GM19240 (cell line): Measurements from ENCODE around the gene KRTAP5-1.
"Not testable (repeated sequence)": the region's sequence is repeated elsewhere in the genome, so short reads cannot be mapped to it uniquely, and the experiment has no call there.

ENCODE experiments used
- DNase-seq: peaks from one replicate; pipeline ENCODE4 v3.0.0; 2011; ENCODE audit warnings: low spot score; ENCODE audit not compliant: insufficient read length

KRTAP5-1 gene

DNA sequence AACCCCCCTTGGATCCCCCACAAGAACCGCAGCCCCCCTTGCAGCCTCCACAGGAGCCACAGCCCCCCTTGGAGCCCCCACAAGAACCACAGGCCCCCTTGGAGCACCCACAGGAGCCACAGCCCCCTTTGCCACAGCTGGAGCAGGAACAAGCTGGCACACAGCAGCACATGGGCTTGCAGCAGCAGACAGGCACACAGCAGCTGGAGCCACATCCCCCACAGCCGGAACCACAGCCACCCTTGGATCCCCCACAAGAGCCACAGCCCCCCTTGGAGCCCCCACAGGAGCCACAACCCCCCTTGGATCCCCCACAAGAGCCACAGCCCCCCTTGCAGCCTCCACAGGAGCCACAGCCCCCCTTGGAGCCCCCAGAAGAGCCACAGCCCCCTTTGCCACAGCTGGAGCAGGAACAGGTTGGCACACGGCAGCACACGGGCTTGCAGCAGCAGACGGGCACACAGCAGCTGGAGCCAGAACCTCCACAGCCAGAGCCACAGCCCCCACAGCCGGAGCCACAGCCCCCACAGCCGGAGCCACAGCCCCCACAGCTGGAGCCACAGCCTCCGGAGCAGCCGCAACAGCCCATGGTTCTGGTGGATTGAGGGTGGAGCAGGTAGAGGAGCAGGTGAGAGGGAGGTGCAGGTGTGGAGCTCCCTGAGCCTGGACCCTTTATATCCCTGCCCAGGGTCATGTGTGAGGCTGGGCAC is at the start of gene KRTAP5-1:
TSS of gene KRTAP5-1 (minus strand) at position 623 of the 710 bp plus-strand sequence. CDS start at position 589, 34 bp downstream.
- not testable (repeated sequence) for DNase-seq

DNA sequence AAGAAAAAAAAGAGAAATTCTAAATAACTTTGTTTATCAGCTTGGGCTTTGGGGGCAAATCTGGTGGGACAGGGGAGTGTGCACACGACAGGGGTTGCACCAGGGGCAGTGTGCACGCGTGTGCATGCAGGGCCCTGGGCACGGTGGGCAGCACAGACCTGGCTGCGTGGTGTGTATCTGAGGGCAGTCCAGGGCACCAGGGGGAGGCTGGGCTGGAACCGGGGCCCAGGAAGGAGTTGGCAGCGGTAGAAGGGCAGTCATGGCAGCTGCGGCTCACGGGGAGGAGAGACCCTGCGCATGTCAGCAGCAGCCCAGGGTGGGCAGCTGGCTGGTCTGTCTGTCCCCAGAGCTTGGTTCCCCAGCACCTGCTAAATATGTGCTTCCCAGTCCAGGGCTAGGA is 48.8 kb upstream of the KRTAP5-1 start:
- no peak for DNase-seq

GRCh38 chr11:1632053-1632714 is 47.1 kb upstream of the KRTAP5-1 start:
- DNase-seq: no peak

DNA sequence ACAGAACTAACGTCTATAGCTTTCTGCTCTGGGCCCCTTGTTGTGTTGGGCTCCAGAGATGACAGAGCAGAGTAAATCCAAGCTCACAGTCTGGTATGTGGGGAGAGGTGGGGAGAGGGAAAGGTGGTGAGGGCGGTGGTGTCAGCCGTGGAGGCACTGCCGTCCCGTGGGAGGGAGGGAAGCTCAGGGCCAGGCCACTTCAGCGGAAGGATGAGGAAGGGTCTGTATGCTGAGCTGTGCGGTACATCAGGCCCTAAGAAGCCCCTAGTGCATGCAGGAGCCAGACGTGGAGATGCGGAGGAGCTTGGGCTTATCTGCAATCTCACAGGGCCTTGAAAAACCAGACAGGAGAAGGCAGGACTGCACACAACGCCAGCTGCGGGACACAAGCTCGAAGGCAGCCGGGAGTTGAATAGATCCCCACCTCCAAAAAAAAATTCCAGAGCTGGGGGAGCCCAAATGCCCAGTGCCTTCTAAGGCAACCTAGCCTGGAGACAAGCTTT is 46.0 kb upstream of the KRTAP5-1 start:
- DNase-seq: no peak

DNA sequence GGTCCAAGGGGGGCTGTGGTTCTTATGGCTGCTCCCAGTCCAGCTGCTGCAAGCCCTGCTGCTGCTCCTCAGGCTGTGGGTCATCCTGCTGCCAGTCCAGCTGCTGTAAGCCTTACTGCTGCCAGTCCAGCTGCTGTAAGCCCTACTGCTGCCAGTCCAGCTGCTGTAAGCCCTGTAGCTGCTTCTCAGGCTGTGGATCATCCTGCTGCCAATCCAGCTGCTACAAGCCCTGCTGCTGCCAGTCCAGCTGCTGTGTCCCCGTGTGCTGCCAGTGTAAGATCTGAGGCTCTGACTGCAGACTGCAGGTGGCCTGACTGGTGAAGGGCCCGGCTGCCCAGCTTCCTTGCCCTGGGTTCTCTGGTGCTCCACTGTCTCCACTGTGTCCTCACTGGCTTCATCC is 45.2 kb upstream of the KRTAP5-1 start:
- DNase-seq: no peak

- no peak for DNase-seq
Measured at GRCh38 chr11:1629326-1630185, 44.5 kb upstream of the KRTAP5-1 start, which contains the start of gene KRTAP5-5. KRTAP5-5 (plus strand) TSS chr11:1629775; CDS start chr11:1629841, 66 bp downstream.

DNA sequence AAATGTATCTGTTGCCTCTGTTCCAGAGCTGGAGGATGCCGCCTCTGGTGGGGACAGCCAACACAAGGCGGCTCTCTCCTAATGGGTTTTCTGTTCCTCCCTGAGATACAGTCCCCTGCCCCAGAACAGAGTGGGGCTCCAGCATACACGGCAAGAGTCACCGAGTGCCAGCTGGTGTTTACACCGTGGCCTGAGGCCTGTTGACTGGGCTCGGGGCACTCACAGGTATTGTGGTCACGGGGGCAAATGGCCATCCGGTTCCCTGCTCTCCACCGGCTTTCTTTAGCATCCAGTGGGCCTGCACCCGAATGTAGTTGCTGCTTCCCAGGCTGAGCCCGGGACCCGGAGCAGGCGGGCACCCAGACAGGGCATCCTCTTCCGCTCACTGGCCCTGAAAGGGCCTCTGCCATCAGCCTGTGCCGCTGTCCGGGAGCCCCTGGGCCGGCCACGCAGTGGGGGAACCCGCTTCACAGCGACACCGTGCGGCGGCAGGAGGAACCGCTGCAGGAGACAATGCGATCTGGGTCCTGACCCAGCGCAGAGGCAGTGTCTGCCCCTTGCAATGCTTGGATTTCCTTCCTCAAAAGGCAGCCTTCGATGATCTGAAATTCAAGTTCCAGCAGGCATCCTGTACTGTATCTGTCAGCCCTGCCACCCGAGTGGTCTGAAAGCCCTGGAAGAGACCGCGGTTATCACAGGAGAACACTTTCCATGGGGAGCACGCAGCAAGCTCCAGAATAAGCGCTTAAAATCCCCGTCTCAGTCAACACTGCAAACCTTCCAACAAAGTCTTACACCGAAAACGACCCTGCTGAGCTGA is 43.6 kb upstream of the KRTAP5-1 start:
- DNase-seq: peak; percentile 59

GRCh38 chr11:1625541-1625940 is 40.5 kb upstream of the KRTAP5-1 start:
- DNase-seq: no peak

DNA sequence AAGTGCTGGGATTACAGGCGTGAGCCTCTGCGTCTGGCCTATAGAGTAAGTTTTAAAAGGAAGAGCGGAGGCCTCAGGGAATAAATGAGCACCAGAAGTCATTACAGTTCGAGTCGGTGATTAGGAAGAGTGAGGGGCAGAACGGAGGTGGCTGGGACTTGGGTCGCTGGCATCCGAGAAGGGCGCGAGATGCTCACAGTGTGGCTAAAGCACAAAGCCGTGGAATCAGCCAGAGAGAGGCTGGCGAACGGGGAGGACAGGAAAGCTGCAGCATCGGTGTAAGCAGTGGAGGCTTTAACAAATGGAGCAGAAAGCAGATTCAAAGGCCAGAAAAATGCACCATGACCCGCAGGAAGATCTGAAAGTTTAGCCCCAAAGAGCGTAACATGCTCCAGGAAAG is 39.5 kb upstream of the KRTAP5-1 start:
- DNase-seq: no peak

- DNase-seq: no peak
Measured at GRCh38 chr11:1623716-1624115, 38.6 kb upstream of the KRTAP5-1 start.

DNA sequence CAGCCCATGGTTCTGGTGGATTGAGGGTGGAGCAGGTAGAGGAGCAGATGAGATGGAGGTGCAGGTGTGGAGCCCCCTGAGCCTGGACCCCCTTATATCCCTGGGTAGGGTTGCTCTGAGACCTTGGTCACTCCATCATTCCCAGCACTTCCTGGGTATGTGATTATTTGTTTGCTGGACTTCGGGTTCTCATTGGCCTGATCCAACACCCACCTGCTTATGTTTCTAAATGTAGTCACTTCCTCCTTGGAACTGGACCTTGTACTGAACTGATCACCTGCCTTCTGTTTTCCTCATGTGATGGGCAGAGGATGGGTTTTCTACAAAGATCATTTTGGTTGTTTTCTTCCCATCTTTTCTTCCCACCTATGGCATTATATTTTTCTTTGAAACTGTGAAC is 37.0 kb upstream of the KRTAP5-1 start, which contains the start of gene KRTAP5-4:
TSS of gene KRTAP5-4 (minus strand) at position 53 of the 400 bp plus-strand sequence. CDS start at position 8, 45 bp downstream.
- no peak for DNase-seq

DNA sequence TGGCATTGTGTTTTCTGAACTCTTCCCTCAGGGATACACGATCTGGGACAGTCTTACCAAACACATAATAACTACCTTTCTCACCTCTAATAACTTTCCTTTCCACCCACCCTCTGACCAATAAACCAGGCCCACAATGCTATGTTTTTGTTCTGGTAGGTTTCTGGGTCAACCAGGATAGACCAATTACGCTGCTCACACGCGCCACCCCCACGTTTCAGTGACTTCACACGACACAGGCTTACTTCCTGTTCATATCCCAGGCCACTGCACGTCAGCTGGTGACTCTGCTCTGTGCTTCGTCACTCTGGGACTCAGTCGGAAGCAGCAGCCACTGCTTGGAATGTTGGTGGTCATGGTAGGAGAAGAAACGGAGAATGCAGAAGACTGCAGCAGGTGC is 34.4 kb upstream of the KRTAP5-1 start:
- no peak for DNase-seq

DNA sequence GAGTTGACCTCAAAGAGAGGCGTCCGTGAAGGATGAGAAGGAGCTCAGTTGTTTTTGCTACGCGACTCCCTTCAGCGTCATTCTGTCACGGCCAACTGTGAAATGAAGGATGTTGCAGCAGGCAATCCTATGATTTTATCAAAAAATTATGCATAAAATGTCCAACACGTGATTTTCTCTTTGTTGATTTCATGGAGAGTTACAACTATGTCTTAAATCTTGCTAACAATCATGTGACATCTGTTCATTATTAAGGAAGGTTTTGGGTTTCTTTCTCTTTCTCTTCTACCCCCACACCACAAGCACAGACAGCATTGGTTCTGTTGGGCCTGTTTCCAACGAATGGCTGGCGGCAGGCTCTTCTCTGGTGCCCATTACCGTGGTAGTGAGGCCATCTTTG is 33.1 kb upstream of the KRTAP5-1 start:
- DNase-seq: no peak

DNA sequence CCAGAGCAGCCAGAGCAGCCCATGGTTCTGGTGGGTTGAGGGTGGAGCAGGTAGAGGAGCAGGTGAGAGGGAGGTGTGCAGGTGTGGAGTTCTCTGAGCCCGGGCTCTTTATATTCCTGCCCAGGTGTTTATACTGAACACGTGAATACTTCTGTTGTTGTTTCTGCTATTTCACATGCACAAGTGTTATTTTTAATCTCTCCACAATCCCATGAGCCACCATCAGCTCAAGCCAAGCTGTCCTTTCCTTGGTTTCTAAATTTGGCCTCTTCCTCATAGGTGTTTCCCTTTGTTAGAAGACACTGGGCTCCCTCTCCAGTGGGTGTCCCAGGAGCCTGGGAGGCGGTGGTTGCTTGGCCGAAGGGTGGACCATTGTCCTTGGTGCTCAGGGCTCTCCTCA is 23.3 kb upstream of the KRTAP5-1 start, which contains the start of gene KRTAP5-3:
TSS of gene KRTAP5-3 (minus strand) at position 101 of the 400 bp plus-strand sequence. CDS start at position 23, 78 bp downstream.
- DNase-seq: no peak

DNA sequence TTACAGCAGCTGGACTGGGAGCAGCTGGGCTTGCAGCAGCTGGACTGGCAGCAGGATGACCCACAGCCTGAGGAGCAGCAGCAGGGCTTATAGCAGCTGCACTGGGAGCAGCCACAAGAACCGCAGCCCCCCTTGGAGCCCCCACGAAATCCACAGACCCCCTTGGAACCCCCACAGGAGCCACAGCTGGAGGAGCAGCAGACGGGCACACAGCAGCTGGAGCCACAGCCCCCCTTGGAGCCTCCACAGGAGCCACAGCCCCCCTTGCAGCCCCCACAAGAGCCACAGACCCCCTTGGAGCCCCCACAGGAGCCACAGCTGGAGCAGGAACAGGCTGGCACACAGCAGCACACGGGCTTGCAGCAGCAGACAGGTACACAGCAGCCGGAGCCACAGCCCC is 22.8 kb upstream of the KRTAP5-1 start:
- not testable (repeated sequence) for DNase-seq

DNA sequence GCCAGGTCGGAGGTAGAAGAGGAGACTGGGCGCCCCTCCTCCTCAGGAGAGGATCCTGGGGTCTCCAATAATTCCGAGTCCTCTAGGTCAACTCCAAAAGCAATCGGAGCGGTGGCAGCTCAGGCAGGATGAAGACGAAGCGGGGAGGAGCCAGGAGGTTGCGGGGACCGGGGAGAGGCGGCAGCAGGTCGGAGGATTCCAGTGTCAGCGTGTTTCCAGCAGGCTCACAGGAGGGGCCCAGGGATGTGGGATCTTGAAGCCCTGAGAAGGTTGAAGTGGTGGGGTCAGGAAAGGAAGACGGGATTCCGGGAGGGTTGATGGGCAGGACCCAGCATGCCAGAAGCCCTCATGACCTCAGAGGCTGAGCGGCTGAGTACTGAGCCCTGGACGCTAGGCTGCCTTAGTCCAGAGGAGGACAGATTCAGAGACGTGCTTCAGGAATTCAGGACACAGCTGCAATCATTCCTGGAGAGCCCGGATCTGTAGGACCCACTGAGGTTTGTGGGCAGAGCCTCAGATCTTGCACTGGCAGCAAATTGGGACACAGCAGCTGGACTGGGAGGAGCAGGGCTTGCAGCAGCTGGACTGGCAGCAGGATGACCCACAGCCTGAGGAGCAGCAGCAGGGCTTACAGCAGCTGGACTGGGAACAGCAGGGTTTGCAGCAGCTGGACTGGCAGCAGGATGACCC is 22.2 kb upstream of the KRTAP5-1 start:
- DNase-seq: not testable (repeated sequence)

DNA sequence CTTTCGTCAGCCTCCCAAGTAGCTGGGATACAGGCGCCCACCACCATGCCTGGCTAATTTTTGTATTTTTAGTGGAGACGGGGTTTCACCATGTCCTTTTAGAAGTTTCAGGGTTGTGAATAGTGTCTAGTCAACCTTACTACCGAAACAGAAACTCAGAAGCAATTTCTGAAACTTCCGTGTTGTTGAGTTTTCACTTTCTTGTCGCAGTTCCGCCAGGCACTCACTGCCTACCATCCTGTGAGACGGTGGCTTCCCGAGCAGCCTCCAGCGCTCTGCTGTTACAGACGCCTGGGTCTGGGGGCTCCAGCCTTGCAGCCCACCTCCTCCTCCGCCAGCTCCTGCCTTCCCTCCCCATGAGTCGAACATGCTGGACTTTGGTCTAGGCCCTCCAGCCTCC is 20.8 kb upstream of the KRTAP5-1 start:
- DNase-seq: peak; percentile 63

DNA sequence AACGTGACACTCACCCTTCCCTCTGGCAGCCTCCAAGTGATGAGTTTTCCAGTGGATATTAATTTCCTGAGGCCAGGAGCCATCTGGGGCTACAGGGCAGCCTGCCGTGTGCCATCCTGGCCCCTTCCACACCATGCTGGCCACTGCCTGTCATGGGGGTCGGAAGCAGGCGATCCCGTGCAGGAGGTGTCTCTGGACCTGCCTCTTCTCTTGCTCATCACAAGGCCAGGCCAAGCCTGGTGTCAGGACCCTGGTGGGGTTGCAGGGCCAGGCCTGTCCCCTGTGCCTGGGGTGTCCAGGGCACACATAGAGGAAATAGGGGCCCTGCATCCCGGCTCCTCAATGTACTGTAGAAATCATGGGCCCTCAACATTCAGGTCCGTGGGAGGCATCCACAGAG is 19.6 kb upstream of the KRTAP5-1 start:
- DNase-seq: no peak

- no peak for DNase-seq
Measured at GRCh38 chr11:1604181-1604580, 19.1 kb upstream of the KRTAP5-1 start.

DNA sequence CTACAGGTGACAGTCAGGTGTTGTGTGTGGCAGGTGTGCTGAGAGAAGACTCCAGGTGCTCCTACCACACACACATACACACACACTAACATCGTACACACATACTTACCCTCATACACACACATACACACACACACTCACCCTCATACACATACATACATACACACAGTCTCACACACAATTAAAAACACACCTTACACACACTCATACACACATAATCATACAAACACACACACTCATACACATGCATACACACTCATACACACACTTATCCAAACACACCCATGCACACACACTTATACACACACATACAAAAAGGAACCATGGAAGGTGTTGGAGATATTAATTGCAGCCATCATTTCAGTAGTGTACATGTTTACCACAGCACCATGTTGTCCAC is 18.5 kb upstream of the KRTAP5-1 start:
- DNase-seq: no peak
